ENCODE data around the gene POMC. TPM values are rescaled to one million over a fixed set of nuclear protein-coding genes. Genes with fewer than 3 reads are reported as not detected.
"Not testable (repeated sequence)": the region's sequence is repeated elsewhere in the genome, so short reads cannot be mapped to it uniquely, and the experiment has no call there.

The POMC gene
- total RNA-seq, 4 donors from 2014 or later = 2.6 to 11.4 (median 5.9) TPM

DNA sequence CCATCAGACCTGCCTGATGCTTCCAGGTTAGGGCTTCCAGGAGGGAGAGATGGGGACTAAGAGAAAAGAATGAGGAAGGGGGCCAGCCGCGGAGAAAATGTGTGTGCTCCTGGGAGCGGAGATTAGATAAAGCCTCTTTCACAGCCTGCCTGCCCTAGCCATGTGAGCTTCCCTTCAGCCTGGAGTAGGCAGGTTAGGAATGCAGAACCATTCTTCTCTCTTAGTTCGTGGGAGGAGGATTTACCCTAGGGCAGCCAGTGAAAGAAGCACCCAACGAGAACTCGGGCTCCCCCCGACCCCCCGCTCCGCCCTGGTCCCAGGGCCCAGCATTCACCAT lies 36.1 kb downstream of the POMC start:
- 62% methylated on average over 6 of the region's 9 CpGs for WGBS
- Histone ChIP-seq H3K9me3 (no peaks in the 10 kb centered on the region), H3K27me3 (peaks cover 10% of the 10 kb centered on the region), H3K4me1 (peaks cover 17% of the 10 kb centered on the region), H3K4me3 (peak overlapping the region; percentile 43), H3K36me3 (no peaks in the 10 kb centered on the region), H3K27ac (no peak overlapping the region)
- TF ChIP-seq POLR2AphosphoS5 (IDR thresholded peaks at IDR 0.05) (no peak), CTCF (IDR thresholded peaks at IDR 0.05) (no peak), POLR2A (IDR thresholded peaks at IDR 0.05) (no peak), EP300 (IDR thresholded peaks at IDR 0.05) (no peak)
- no peak for DNase-seq (ENCODE audit: low spot score in 2 of 2)

GRCh38 chr2:25131567-25132298 lies 36.6 kb downstream of the POMC start:
- H3K9me3 ChIP-seq = no peaks in the 10 kb centered on the region
- TF ChIP-seq CTCF (IDR thresholded peaks at IDR 0.05) (no peak), POLR2AphosphoS5 (IDR thresholded peaks at IDR 0.05) (no peak), EP300 (IDR thresholded peaks at IDR 0.05) (no peak), POLR2A (IDR thresholded peaks at IDR 0.05) (no peak)
- DNase-seq (ENCODE audit: low spot score in 2 of 2) = no peak
- H3K36me3 ChIP-seq = no peaks in the 10 kb centered on the region
- peaks cover 17% of the 10 kb centered on the region for H3K4me1 ChIP-seq
- H3K27ac ChIP-seq = no peak overlapping the region
- H3K27me3 ChIP-seq = peaks cover 10% of the 10 kb centered on the region
- H3K4me3 ChIP-seq = peak overlapping the region; percentile 43
- 21% methylated on average over 20 of the region's 53 CpGs for WGBS

GRCh38 chr2:25131253-25131566 lies 37.2 kb downstream of the POMC start:
- no peak for DNase-seq (ENCODE audit: low spot score in 2 of 2)
- Histone ChIP-seq H3K4me1 (peaks cover 17% of the 10 kb centered on the region), H3K27ac (no peak overlapping the region), H3K9me3 (no peaks in the 10 kb centered on the region), H3K4me3 (peak overlapping the region; percentile 43), H3K36me3 (no peaks in the 10 kb centered on the region), H3K27me3 (peaks cover 10% of the 10 kb centered on the region)
- 72% methylated on average over 23 of the region's 24 CpGs for WGBS
- TF ChIP-seq POLR2A (IDR thresholded peaks at IDR 0.05) (no peak), CTCF (IDR thresholded peaks at IDR 0.05) (no peak), POLR2AphosphoS5 (IDR thresholded peaks at IDR 0.05) (no peak), EP300 (IDR thresholded peaks at IDR 0.05) (no peak)

GRCh38 chr2:25129901-25130520 lies 38.4 kb downstream of the POMC start:
- H3K27me3 ChIP-seq = peaks cover 10% of the 10 kb centered on the region
- no peak for DNase-seq (ENCODE audit: low spot score in 2 of 2)
- H3K27ac ChIP-seq = no peak overlapping the region
- 82% methylated on average over 11 of the region's 15 CpGs for WGBS
- H3K4me3 ChIP-seq = no peak overlapping the region
- H3K9me3 ChIP-seq = no peaks in the 10 kb centered on the region
- no peak for TF ChIP-seq EP300 (IDR thresholded peaks at IDR 0.05)
- no peak for TF ChIP-seq CTCF (IDR thresholded peaks at IDR 0.05)
- no peak for TF ChIP-seq POLR2A (IDR thresholded peaks at IDR 0.05)
- TF ChIP-seq POLR2AphosphoS5 (IDR thresholded peaks at IDR 0.05) = no peak
- H3K4me1 ChIP-seq = peaks cover 17% of the 10 kb centered on the region
- H3K36me3 ChIP-seq = no peaks in the 10 kb centered on the region

- H3K4me1 ChIP-seq = peaks cover 17% of the 10 kb centered on the region
- TF ChIP-seq CTCF (IDR thresholded peaks at IDR 0.05) (no peak), POLR2A (IDR thresholded peaks at IDR 0.05) (no peak), EP300 (IDR thresholded peaks at IDR 0.05) (no peak), POLR2AphosphoS5 (IDR thresholded peaks at IDR 0.05) (no peak)
- WGBS = 62% methylated on average over 5 of the region's 5 CpGs
- no peaks in the 10 kb centered on the region for H3K36me3 ChIP-seq
- H3K9me3 ChIP-seq = no peaks in the 10 kb centered on the region
- peaks cover 7% of the 10 kb centered on the region for H3K27me3 ChIP-seq
- H3K4me3 ChIP-seq = no peak overlapping the region
- H3K27ac ChIP-seq = no peak overlapping the region
- DNase-seq (ENCODE audit: low spot score in 2 of 2) = no peak
These were observed 40.7 kb downstream of the POMC start for GRCh38 chr2:25127646-25128045.

DNA sequence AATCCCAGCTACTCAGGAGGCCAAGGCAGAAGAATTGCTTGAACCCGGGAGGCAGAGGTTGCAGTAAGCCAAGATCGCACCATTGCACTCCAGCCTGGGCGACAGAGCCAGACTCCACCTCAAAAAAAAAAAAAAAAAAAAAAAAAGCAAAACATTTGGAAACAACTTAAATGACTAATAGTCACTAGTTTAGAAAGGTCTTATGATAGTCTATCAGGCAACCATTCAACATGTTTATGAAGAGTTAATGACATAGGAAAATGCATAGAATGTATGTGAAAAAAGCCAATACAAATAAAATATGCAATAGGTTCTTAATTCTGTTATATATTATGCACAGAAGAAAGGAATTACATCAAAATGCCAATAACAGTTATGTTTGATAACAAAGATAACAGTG lies 41.3 kb downstream of the POMC start:
- H3K36me3 ChIP-seq; H3K9me3 ChIP-seq; H3K27ac ChIP-seq; H3K4me3 ChIP-seq; DNase-seq (ENCODE audit: low spot score in 2 of 2); H3K27me3 ChIP-seq: not testable (repeated sequence)
- H3K4me1 ChIP-seq = peaks cover 16% of the 10 kb centered on the region
- 59% methylated on average over 3 of the region's 3 CpGs for WGBS
